Ovary (tissue), 9 donors: ENCODE results near the gene ITGAD. TPM values are rescaled to one million over a fixed set of nuclear protein-coding genes. Genes with fewer than 3 reads are reported as not detected.

ENCODE experiments used
- DNase-seq, 5 donors: peaks; one replicate each; pipeline ENCODE4 v3.0.0-alpha.2; 2019 to 2020
- H3K27ac ChIP-seq, 2 donors: fragments of 200-600 bp; one replicate each; pipeline versions ENCODE4 v1.5.1 to v1.8.0; 2019 to 2022
- H3K27me3 ChIP-seq: fragments of 200-600 bp; one replicate; pipeline ENCODE4 v1.8.0; 2022
- H3K36me3 ChIP-seq: fragments of 200-600 bp; sonication (generic); one replicate; pipeline ENCODE4 v1.5.1; 2019
- H3K4me1 ChIP-seq: one replicate; pipeline ENCODE4 v1.8.1; 2013; ENCODE audit warnings: mild to moderate bottlenecking, moderate library complexity; ENCODE audit not compliant: insufficient read depth
- H3K4me3 ChIP-seq: fragments of 200-600 bp; sonication (generic); one replicate; pipeline ENCODE4 v1.5.1; 2017
- H3K9me3 ChIP-seq, 2 donors: fragments of 200-600 bp in 1 of 2; sonication (generic) in 1 of 2; one replicate each; pipeline versions ENCODE4 v1.5.1 to v1.8.1; 2013 to 2019; ENCODE audit warnings: mild to moderate bottlenecking in 1 of 2, moderate library complexity in 1 of 2
- EP300 ChIP-seq: sonication (generic); formaldehyde crosslinking; IDR thresholded peaks from one replicate; pipeline ENCODE4 v1.6.1; 2017; ENCODE audit warnings: antibody characterized with exemption
- POLR2A ChIP-seq: fragments of 450-650 bp; IDR thresholded peaks from one replicate; pipeline ENCODE4 v1.6.1; 2017; ENCODE audit warnings: antibody characterized with exemption, mild to moderate bottlenecking, moderate library complexity
- WGBS, 3 donors: extraction: QIAGEN DNeasy Blood & Tissue Kit in 1 of 3; methylation state at CpG; one replicate each; pipeline versions ENCODE4 v1.1.5 to v1.1.7; 2013 to 2017; 5-methylcytosine and 5-hydroxymethylcytosine counted together
- intact Hi-C, 4 donors: fragments of 100-400 bp; cut with DNase I; formaldehyde crosslinking; loops; one replicate each; pipeline versions ENCODE4 v1.11.0 to v1.15.1; 2022 to 2023
- polyA plus RNA-seq, 2 donors: library from polyadenylated mRNA; stranded (reverse); fragments of 200-250 nt in 1 of 2; fragments of 350-450 nt in 1 of 2; fragmentation: Illumina TruSeq in 1 of 2; extraction: RNeasy Lipid Tissue Mini Kit (QIAGEN cat#74804) in 1 of 2; gene quantifications; one replicate each; pipeline ENCODE4 v1.2.3, GENCODE V29; 2013 to 2014
- total RNA-seq, 7 donors: library from RNA; depleted of rRNA in 2 of 7; stranded (reverse); fragments of >200 nt in 2 of 7; fragmentation: NEBNext Ultra II Directional in 3 of 7; extraction: Animal tissue kit (Norgen Biotek cat#: 25700) in 3 of 7; gene quantifications; one replicate each; pipeline versions ENCODE4 v1.1.0 to v1.2.4, GENCODE V29; 2016 to 2023
- TF ChIP-seq, protein P1 (sequence below), 3 donors: fragments of 450-650 bp in 2 of 3; fragments of 200-600 bp in 1 of 3; IDR thresholded peaks; one replicate each; pipeline versions ENCODE4 v1.5.1 to v1.8.0; 2016 to 2022; ENCODE audit warnings: antibody characterized with exemption in 3 of 3, mild to moderate bottlenecking in 1 of 3
- donor health status: DM: no; HTN: no; CAD: no; lungs with moderate emphysema.
- donor health status: DM: no; HTN: no; CAD: no.
- donor health status: Bipolar disorder and iron deficiency.
- donor health status: DM: yes; HTN: yes; CAD: no.
- donor health status: DM: no; HTN: no; CAD: no.
- donor health status: DM: yes; HTN: yes; CAD: no.

Gene ITGAD
- total and polyA plus RNA-seq, 9 donors, result 0.05 to 2.7 (median 0.13) TPM; not detected in 5

DNA sequence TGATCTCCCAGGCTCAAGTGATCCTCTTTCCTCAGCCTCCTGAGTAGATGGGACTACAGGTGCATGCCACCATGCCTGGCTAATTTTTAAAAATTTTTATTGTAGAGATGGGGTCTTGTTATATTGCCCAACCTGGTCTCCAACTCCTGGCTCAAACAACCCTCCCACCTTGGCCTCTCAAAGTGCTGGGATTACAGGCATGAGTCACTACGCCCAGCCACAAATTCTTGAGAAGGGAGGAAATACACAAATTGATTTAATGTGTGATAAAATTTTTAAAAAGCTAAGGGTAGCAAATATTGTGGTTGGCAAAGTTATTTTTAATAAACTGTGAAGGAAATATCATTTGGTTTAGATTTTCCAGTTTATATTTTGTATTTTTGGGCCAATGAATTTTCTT is 9.6 kb downstream of the ITGAD start:
- Histone ChIP-seq H3K9me3 (no peaks in the 10 kb centered on the region), H3K4me1 (no peaks in the 10 kb centered on the region), H3K27me3 (no peaks in the 10 kb centered on the region), H3K27ac (no peak overlapping the region), H3K4me3 (no peak overlapping the region), H3K36me3 (no peaks in the 10 kb centered on the region)
- intact Hi-C loops, result no loop called here
- WGBS, 3 donors, result 77 to 89% (median 83%) methylated on average over 1 of the region's 1 CpG
- no peak for TF ChIP-seq EP300
- TF ChIP-seq, protein P1, sequence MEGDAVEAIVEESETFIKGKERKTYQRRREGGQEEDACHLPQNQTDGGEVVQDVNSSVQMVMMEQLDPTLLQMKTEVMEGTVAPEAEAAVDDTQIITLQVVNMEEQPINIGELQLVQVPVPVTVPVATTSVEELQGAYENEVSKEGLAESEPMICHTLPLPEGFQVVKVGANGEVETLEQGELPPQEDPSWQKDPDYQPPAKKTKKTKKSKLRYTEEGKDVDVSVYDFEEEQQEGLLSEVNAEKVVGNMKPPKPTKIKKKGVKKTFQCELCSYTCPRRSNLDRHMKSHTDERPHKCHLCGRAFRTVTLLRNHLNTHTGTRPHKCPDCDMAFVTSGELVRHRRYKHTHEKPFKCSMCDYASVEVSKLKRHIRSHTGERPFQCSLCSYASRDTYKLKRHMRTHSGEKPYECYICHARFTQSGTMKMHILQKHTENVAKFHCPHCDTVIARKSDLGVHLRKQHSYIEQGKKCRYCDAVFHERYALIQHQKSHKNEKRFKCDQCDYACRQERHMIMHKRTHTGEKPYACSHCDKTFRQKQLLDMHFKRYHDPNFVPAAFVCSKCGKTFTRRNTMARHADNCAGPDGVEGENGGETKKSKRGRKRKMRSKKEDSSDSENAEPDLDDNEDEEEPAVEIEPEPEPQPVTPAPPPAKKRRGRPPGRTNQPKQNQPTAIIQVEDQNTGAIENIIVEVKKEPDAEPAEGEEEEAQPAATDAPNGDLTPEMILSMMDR (IDR thresholded peaks at IDR 0.05), result no peak
- TF ChIP-seq POLR2A, result no peak
- no peak for DNase-seq

DNA sequence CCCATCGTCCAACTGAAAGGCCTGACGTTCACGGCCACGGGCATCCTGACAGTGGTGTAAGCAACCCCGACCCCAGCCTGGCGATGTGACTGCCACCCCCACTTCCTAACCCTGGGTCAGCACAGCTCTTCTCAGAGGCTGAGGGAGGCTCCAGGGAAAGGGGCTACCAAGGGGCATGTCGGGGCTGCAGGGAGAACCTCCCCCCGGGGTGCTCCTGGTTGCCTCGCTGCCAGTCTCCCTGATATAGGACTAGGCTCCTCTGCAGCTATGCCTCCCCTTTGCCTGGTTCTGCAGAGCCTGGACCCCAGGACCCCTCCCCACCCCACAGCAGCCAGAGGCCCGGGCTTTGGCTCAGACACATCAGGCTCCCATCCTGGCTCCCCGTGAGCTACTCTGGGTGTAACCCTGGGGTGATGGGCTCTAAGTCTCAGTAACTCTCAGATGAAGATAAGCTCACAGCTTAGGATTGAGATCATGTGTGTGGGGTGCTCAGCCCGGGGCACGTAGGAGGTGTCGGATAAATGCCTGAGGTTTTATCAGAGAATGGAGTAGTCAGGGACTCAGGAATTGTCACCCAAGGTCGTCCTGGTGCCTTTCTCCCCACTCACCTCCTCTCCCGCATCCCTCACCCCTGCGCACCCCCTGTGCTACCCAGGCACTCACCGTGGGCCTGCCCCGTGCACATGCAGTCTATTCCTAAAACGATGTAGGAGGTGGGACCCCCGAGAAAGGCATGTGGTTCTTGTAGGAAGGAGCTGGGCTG is 10.6 kb downstream of the ITGAD start:
- DNase-seq, result no peak
- Histone ChIP-seq H3K36me3 (no peaks in the 10 kb centered on the region), H3K4me1 (no peaks in the 10 kb centered on the region), H3K27ac (no peak overlapping the region), H3K9me3 (no peaks in the 10 kb centered on the region), H3K4me3 (no peak overlapping the region), H3K27me3 (no peaks in the 10 kb centered on the region)
- TF ChIP-seq, protein P1 (IDR thresholded peaks at IDR 0.05), result no peak
- TF ChIP-seq EP300 (no peak), POLR2A (no peak)
- WGBS, 3 donors, result 68 to 77% (median 69%) methylated on average over 21 of the region's 21 CpGs
- intact Hi-C loops, result no loop called here

DNA sequence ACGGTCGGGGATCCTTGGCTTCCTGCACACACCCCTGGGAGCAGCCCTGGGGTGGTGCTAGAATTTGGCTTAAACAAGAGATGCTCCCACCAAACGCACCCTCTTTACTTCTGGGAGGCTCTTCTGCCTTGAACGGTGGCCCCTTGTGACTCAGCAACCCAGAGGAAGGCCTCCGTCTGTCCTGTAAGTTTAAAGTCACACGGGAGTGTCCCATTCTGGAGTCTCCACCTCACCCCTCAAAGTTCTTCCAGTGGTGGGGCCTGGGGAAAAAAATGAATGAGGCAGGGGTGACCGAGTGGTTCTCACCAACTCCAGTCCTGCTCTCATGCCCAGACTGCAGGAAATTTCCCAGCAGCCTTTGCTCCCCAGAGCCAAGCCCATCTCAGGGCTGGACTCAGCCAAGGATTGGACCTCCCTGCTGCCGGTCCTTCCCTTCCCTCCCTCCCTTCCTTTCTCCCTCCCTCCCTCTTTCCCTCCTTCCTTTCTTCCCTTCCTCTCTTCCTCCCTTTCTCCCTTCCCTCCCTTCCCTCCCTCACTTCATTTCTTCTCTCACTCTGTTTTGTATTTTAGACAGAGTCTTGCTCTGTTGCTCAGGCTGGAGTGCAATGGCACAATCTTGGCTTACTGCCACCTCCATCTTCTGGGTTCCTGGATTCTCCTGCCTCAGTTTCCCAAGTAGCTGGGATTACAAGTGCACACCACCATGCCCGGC is 11.4 kb downstream of the ITGAD start:
- 55 to 61% (median 60%) methylated on average over 9 of the region's 9 CpGs for WGBS, 3 donors
- no peaks in the 10 kb centered on the region for H3K9me3 ChIP-seq
- H3K4me1 ChIP-seq, result no peaks in the 10 kb centered on the region
- no peak overlapping the region for H3K27ac ChIP-seq
- intact Hi-C loops, result no loop called here
- H3K27me3 ChIP-seq, result no peaks in the 10 kb centered on the region
- H3K4me3 ChIP-seq, result no peak overlapping the region
- DNase-seq, result no peak
- no peak for TF ChIP-seq EP300
- TF ChIP-seq, protein P1 (IDR thresholded peaks at IDR 0.05), result no peak
- H3K36me3 ChIP-seq, result no peaks in the 10 kb centered on the region

DNA sequence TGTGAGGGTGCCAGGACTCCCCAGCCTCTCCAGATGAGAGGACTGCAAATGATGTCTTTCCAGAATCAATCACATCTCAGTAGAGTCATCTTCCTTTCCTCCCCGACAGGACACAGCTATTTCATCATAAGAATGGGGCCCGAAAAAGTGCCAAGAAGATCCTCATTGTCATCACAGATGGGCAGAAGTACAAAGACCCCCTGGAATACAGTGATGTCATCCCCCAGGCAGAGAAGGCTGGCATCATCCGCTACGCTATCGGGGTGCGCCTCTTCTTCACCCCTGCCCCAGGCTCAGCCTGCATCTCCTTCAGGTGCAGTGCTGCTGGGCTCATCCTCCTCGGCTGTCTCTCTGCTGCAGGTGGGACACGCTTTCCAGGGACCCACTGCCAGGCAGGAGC is 14.3 kb downstream of the ITGAD start:
- 79 to 80% (median 80%) methylated on average over 8 of the region's 8 CpGs for WGBS, 3 donors
- H3K36me3 ChIP-seq, result no peaks in the 10 kb centered on the region
- intact Hi-C loops, result no loop called here
- no peaks in the 10 kb centered on the region for H3K4me1 ChIP-seq
- no peak overlapping the region for H3K4me3 ChIP-seq
- no peaks in the 10 kb centered on the region for H3K9me3 ChIP-seq
- no peak for TF ChIP-seq POLR2A
- TF ChIP-seq EP300, result no peak
- TF ChIP-seq, protein P1 (IDR thresholded peaks at IDR 0.05), result no peak
- H3K27ac ChIP-seq, result no peak overlapping the region
- no peaks in the 10 kb centered on the region for H3K27me3 ChIP-seq
- no peak for DNase-seq
